ENCODE data around the gene DIRAS1.

DIRAS1 gene

GRCh38 chr19:2722541-2723344, 1.6 kb upstream of the DIRAS1 start:
- peaks cover 8% of the 10 kb centered on the region for H3K4me1 ChIP-seq
- no peaks in the 10 kb centered on the region; the same call in 1 of the 2 replicates for H3K27me3 ChIP-seq
- no peaks in the 10 kb centered on the region; the same call in 1 of the 2 replicates for H3K36me3 ChIP-seq
- no peak overlapping the region for H3K4me3 ChIP-seq (ENCODE audit: low read depth, low read length)
- H3K9me3 ChIP-seq, result no peaks in the 10 kb centered on the region
- TF ChIP-seq CTCF (IDR thresholded peaks at IDR 0.05; ENCODE audit: low read depth, low read length), result no peak
- peak; percentile 56 for DNase-seq

GRCh38 chr19:2721570-2722540, 683 bp upstream of the DIRAS1 start:
- Histone ChIP-seq H3K9me3 (no peaks in the 10 kb centered on the region), H3K4me3 (ENCODE audit: low read depth, low read length) (peak overlapping the region; percentile 55)
- no peak for DNase-seq

GRCh38 chr19:2719920-2720776, 1.0 kb downstream of the DIRAS1 start:
- no peak for DNase-seq
- Histone ChIP-seq H3K36me3 (peaks cover 14% of the 10 kb centered on the region), H3K4me1 (peaks cover 8% of the 10 kb centered on the region), H3K27me3 (no peaks in the 10 kb centered on the region), H3K9me3 (0 out of 2 replicates have a peak, but pooled peaks cover 5% of the 10 kb centered on the region), H3K4me3 (ENCODE audit: low read depth, low read length) (peak overlapping the region; percentile 65)
- TF ChIP-seq CTCF (IDR thresholded peaks at IDR 0.05; ENCODE audit: low read depth, low read length), result no peak

More at GRCh38 chr19:2721570-2722540, 683 bp upstream of the DIRAS1 start:
- H3K4me1 ChIP-seq, result peaks cover 8% of the 10 kb centered on the region
- TF ChIP-seq CTCF (IDR thresholded peaks at IDR 0.05; ENCODE audit: low read depth, low read length), result no peak
- H3K36me3 ChIP-seq, result no peaks in the 10 kb centered on the region; the same call in 1 of the 2 replicates
- H3K27me3 ChIP-seq, result no peaks in the 10 kb centered on the region; the same call in 1 of the 2 replicates

- Histone ChIP-seq H3K4me1 (peaks cover 8% of the 10 kb centered on the region), H3K4me3 (ENCODE audit: low read depth, low read length) (no peak overlapping the region)
These were observed 1.9 kb downstream of the DIRAS1 start for GRCh38 chr19:2719232-2719735.

More at GRCh38 chr19:2719232-2719735, 1.9 kb downstream of the DIRAS1 start:
- no peak for TF ChIP-seq CTCF (IDR thresholded peaks at IDR 0.05; ENCODE audit: low read depth, low read length)
- DNase-seq, result no peak
- H3K27me3 ChIP-seq, result no peaks in the 10 kb centered on the region
- peaks cover 14% of the 10 kb centered on the region for H3K36me3 ChIP-seq
- 0 out of 2 replicates have a peak, but pooled peaks cover 5% of the 10 kb centered on the region for H3K9me3 ChIP-seq

Measured in BE2C (cell line).